Choroid plexus epithelial cell (primary cell): ENCODE data around the gene NCAPG2.

Experiments used
- DNase-seq: peaks from one replicate; pipeline ENCODE4 v3.0.0-alpha.2; 2010; ENCODE audit warnings: low read depth
- H3K4me3 ChIP-seq: 2 replicates; pipeline ENCODE4 v1.5.1; 2011; ENCODE audit warnings: low read depth, mild to moderate bottlenecking, control low read depth, low read length, moderate library complexity
- TF ChIP-seq, protein P1 (sequence below): conservative IDR thresholded peaks from 2 replicates; pipeline ENCODE4 v1.5.1; 2011; ENCODE audit warnings: low read depth, mild to moderate bottlenecking, control low read depth, inconsistent platforms, low read length, moderate library complexity

Gene NCAPG2, protein sequence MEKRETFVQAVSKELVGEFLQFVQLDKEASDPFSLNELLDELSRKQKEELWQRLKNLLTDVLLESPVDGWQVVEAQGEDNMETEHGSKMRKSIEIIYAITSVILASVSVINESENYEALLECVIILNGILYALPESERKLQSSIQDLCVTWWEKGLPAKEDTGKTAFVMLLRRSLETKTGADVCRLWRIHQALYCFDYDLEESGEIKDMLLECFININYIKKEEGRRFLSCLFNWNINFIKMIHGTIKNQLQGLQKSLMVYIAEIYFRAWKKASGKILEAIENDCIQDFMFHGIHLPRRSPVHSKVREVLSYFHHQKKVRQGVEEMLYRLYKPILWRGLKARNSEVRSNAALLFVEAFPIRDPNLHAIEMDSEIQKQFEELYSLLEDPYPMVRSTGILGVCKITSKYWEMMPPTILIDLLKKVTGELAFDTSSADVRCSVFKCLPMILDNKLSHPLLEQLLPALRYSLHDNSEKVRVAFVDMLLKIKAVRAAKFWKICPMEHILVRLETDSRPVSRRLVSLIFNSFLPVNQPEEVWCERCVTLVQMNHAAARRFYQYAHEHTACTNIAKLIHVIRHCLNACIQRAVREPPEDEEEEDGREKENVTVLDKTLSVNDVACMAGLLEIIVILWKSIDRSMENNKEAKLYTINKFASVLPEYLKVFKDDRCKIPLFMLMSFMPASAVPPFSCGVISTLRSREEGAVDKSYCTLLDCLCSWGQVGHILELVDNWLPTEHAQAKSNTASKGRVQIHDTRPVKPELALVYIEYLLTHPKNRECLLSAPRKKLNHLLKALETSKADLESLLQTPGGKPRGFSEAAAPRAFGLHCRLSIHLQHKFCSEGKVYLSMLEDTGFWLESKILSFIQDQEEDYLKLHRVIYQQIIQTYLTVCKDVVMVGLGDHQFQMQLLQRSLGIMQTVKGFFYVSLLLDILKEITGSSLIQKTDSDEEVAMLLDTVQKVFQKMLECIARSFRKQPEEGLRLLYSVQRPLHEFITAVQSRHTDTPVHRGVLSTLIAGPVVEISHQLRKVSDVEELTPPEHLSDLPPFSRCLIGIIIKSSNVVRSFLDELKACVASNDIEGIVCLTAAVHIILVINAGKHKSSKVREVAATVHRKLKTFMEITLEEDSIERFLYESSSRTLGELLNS

DNA sequence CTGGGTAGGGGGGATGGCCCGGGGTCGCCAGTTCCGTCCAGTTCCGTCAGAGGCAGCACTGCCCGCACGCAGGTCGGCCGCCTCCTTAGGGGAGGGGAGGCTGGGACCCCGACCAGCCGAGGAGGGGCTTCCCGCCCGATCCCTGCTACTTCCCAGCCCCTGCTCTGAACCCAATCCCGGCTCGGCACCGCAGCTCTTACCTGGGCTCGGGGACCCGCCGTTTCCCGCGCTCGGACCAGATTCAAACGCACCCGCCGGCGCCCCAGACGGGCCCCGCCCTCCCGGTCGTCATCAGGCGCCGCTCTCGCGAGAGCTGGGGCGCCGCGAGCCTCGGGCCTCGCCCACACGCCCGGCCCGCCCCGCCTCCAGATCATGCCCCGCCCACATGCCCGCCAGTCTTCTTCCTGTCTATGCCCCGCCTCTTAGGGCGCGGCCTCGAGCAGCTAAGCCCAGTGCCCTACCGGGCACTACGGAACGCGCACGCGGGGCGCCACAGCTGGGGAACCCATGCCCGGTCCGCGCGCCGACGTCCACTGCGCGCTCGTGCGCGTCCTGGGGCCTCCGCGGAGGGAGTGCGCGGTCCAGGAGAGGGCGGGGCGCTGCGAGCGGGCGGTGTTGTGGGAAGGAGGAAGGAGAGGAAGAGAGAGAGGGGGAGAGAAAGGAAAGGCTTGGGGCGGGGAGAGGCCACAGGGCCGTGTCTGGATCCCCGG is at the start of gene NCAPG2:
Gene NCAPG2 (minus strand): TSS at position 281 of the 710 bp plus-strand sequence. CDS start 2,905 bp downstream, outside the sequence.
- TF ChIP-seq, protein P1, sequence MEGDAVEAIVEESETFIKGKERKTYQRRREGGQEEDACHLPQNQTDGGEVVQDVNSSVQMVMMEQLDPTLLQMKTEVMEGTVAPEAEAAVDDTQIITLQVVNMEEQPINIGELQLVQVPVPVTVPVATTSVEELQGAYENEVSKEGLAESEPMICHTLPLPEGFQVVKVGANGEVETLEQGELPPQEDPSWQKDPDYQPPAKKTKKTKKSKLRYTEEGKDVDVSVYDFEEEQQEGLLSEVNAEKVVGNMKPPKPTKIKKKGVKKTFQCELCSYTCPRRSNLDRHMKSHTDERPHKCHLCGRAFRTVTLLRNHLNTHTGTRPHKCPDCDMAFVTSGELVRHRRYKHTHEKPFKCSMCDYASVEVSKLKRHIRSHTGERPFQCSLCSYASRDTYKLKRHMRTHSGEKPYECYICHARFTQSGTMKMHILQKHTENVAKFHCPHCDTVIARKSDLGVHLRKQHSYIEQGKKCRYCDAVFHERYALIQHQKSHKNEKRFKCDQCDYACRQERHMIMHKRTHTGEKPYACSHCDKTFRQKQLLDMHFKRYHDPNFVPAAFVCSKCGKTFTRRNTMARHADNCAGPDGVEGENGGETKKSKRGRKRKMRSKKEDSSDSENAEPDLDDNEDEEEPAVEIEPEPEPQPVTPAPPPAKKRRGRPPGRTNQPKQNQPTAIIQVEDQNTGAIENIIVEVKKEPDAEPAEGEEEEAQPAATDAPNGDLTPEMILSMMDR, result peak; percentile 10
- H3K4me3 ChIP-seq, result peak within 1 kb of the TSS; percentile 90
- peak; percentile 98 for DNase-seq

DNA sequence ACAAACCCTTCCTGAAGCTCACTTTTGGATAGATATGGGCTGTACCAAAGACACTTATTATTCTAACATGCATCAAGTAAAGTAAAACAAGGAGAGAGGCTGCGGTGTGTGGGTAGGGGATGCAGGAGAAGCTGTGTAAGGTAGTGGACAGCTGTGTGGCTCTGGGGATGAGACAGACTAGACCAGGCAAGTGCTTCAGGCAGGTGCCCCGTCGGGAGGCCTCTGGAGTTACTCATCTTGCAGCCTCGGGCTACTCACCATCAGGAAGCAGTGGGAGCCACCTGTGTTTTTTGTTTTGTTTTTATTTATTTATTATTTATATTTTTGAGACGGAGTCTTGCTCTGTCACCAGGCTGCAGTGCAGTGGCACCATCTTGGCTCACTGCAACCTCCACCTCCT is 49.3 kb upstream of the NCAPG2 start:
- H3K4me3 ChIP-seq, result no peak overlapping the region
- TF ChIP-seq, protein P1, result no peak
- DNase-seq, result no peak

DNA sequence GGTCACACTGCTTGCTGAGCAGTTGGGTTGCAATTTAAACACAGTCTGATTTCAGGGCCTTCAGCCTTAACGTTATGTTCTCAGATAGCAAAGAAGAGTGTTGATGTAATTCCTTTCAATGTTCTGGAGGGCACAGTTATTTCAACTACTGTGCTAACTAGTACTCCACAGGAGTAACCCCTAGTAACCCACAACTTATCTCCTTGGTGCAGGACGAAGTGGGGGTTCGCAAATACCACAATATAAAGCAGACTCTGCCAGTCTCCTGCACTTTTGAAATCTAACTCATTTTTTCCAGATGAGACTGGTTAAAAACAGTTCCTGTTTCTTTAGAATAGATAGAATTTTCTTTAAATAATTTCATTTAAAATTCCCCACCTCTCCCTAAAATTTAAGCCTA is 47.1 kb upstream of the NCAPG2 start:
- no peak overlapping the region for H3K4me3 ChIP-seq
- no peak for DNase-seq
- TF ChIP-seq, protein P1, result no peak

DNA sequence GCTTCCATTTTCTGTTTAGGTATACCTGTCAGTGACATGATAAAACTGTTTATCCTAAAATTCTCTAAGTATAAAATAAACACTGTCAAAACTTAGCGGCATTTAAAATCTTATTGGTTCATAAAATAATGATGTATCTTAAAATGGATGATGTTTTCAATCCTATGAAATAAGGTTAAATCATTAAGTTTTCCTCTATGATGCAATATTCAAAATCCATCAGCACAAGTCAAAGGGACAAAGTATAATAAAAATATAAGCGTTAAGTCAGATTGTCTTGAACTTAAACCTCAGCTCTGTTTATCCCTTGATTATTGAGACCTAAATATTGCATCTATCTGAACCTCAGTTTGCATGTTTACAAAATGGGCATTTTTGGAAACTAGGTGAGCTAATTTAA is 46.6 kb upstream of the NCAPG2 start:
- no peak for DNase-seq
- TF ChIP-seq, protein P1, result no peak
- H3K4me3 ChIP-seq, result no peak overlapping the region

DNA sequence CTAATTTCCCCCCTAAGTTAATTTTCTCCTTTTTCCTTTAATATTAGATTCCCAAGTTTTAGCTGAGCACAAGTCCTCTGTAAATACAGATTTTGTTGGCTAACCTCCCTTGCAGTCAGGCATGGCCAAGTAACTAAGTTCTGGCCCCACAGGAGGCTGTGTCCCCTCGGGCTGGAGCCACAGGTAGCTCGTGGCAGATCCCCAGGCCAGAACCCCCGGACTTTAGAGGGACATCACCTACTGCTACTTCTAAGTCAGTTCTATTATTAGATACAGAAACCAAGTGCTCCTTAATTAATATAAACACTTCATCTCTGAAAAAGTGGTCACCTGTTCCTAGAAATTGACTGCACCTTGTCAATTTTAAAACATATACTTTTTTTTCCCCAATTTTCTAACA is 46.1 kb upstream of the NCAPG2 start:
- no peak overlapping the region for H3K4me3 ChIP-seq
- no peak for DNase-seq
- TF ChIP-seq, protein P1, result no peak

DNA sequence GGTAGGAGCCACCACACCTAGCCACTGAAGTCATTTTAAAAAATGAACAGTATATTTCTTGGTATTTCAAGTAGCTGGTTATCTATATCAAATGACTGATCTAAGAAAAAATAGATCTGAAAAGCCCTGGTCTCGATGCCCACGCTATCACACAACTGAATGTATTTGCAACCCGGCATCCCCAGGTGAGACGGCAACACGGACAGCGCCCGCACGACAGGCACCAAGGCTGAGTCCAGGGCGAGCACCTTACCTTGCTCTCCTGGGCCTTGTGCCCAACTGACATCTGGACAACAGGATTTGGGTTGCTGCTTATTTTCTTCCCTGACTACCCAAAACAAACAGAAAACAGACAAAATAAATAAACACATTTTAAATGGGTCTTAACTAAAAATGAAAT is 44.8 kb upstream of the NCAPG2 start:
- no peak for DNase-seq
- no peak overlapping the region for H3K4me3 ChIP-seq
- TF ChIP-seq, protein P1, result no peak
